Activated CD8-positive, alpha-beta T cell treated with anti-CD3 and anti-CD28 coated beads, Interleukin-2, amount 10 ng/mL, durations not matched to agents 7 days and 5 days (primary cell): ENCODE measurements around the gene PGBD5. TPM values are rescaled to one million over a fixed set of nuclear protein-coding genes. Genes with fewer than 3 reads are reported as not detected.

Experiments used
- ATAC-seq: fragments of 150-1000 bp; cut with Tn5 transposase; one replicate; pipeline ENCODE4 v1.10.0; 2021; ENCODE audit warnings: moderate library complexity
- CTCF ChIA-PET: fragments of 350-600 bp; sonication (Branson Sonifier 250); formaldehyde crosslinking; loops from one replicate; lab custom pipeline; 2021; ENCODE audit warnings: antibody characterized with exemption; lab: Charles Lee
- POLR2A ChIA-PET: fragments of 350-600 bp; sonication (Branson Sonifier 250); formaldehyde crosslinking; loops from one replicate; lab custom pipeline; 2021; ENCODE audit warnings: antibody characterized with exemption; lab: Charles Lee
- DNase-seq: peaks from one replicate; pipeline ENCODE4 v3.0.0-alpha.2; 2020
- H3K27ac Mint-ChIP-seq: one replicate; pipeline ENCODE4 v1.8.0; 2021; ENCODE audit warnings: mild to moderate bottlenecking, mixed read lengths
- H3K27me3 Mint-ChIP-seq: one replicate; pipeline ENCODE4 v1.8.0; 2021; ENCODE audit warnings: low read depth, mixed read lengths
- H3K36me3 Mint-ChIP-seq: one replicate; pipeline ENCODE4 v1.8.0; 2021; ENCODE audit warnings: low read depth, mixed read lengths
- H3K4me1 Mint-ChIP-seq: one replicate; pipeline ENCODE4 v1.8.0; 2021; ENCODE audit warnings: low read depth, mixed read lengths
- H3K4me3 Mint-ChIP-seq: one replicate; pipeline ENCODE4 v1.8.0; 2021; ENCODE audit warnings: mild to moderate bottlenecking, mixed read lengths
- H3K9me3 Mint-ChIP-seq: one replicate; pipeline ENCODE4 v1.8.0; 2022; ENCODE audit warnings: mixed read lengths; ENCODE audit not compliant: insufficient read depth
- total RNA-seq, 2 experiments: library from RNA; stranded (reverse); gene quantifications; one replicate each; pipeline ENCODE4 v1.2.3, GENCODE V29; 2021

The PGBD5 gene
- total RNA-seq, 2 experiments from 2014 or later = not detected

- H3K4me1 Mint-ChIP-seq = no peaks in the 10 kb centered on the region
- H3K9me3 Mint-ChIP-seq = peaks cover 11% of the 10 kb centered on the region
- H3K27ac Mint-ChIP-seq = no peak overlapping the region
- POLR2A ChIA-PET = no interaction called here
- no peaks in the 10 kb centered on the region for H3K36me3 Mint-ChIP-seq
- no peak for ATAC-seq
- no peak overlapping the region for H3K4me3 Mint-ChIP-seq
- DNase-seq = no peak
- CTCF ChIA-PET = no interaction called here
- H3K27me3 Mint-ChIP-seq = peaks cover 8% of the 10 kb centered on the region
Measured at GRCh38 chr1:230381585-230381984, 44.5 kb downstream of the PGBD5 start.

GRCh38 chr1:230381049-230381467 is 45.1 kb downstream of the PGBD5 start:
- no peak overlapping the region for H3K4me3 Mint-ChIP-seq
- H3K27me3 Mint-ChIP-seq = peaks cover 8% of the 10 kb centered on the region
- POLR2A ChIA-PET = no interaction called here
- no peaks in the 10 kb centered on the region for H3K4me1 Mint-ChIP-seq
- peaks cover 11% of the 10 kb centered on the region for H3K9me3 Mint-ChIP-seq
- ATAC-seq (no peak), DNase-seq (no peak)
- CTCF ChIA-PET = no interaction called here
- no peaks in the 10 kb centered on the region for H3K36me3 Mint-ChIP-seq
- no peak overlapping the region for H3K27ac Mint-ChIP-seq

GRCh38 chr1:230379928-230380327 is 46.2 kb downstream of the PGBD5 start:
- H3K36me3 Mint-ChIP-seq = no peaks in the 10 kb centered on the region
- no peak for DNase-seq
- no peak for ATAC-seq
- H3K27ac Mint-ChIP-seq = no peak overlapping the region
- H3K4me1 Mint-ChIP-seq = no peaks in the 10 kb centered on the region
- ChIA-PET CTCF (no interaction called here), POLR2A (no interaction called here)
- no peak overlapping the region for H3K4me3 Mint-ChIP-seq
- peaks cover 6% of the 10 kb centered on the region for H3K27me3 Mint-ChIP-seq
- peaks cover 11% of the 10 kb centered on the region for H3K9me3 Mint-ChIP-seq

- no peak overlapping the region for H3K27ac Mint-ChIP-seq
- CTCF ChIA-PET = no interaction called here
- H3K4me3 Mint-ChIP-seq = no peak overlapping the region
- POLR2A ChIA-PET = no interaction called here
- H3K9me3 Mint-ChIP-seq = peaks cover 11% of the 10 kb centered on the region
- ATAC-seq (no peak), DNase-seq (no peak)
- H3K27me3 Mint-ChIP-seq = peaks cover 3% of the 10 kb centered on the region
- no peaks in the 10 kb centered on the region for H3K4me1 Mint-ChIP-seq
- no peaks in the 10 kb centered on the region for H3K36me3 Mint-ChIP-seq
Measured at GRCh38 chr1:230379462-230379861, 46.7 kb downstream of the PGBD5 start.

GRCh38 chr1:230377851-230378250 is 48.3 kb downstream of the PGBD5 start:
- ChIA-PET POLR2A (no interaction called here), CTCF (no interaction called here)
- DNase-seq (no peak), ATAC-seq (no peak)
- no peaks in the 10 kb centered on the region for H3K4me1 Mint-ChIP-seq
- peaks cover 11% of the 10 kb centered on the region for H3K9me3 Mint-ChIP-seq
- no peaks in the 10 kb centered on the region for H3K27me3 Mint-ChIP-seq
- H3K4me3 Mint-ChIP-seq = no peak overlapping the region
- H3K36me3 Mint-ChIP-seq = no peaks in the 10 kb centered on the region
- no peak overlapping the region for H3K27ac Mint-ChIP-seq

- no peaks in the 10 kb centered on the region for H3K4me1 Mint-ChIP-seq
- ATAC-seq = no peak
Measured at GRCh38 chr1:230377324-230377723, 48.8 kb downstream of the PGBD5 start.

GRCh38 chr1:230376296-230376695 is 49.8 kb downstream of the PGBD5 start:
- Mint-ChIP-seq H3K27ac (no peak overlapping the region), H3K9me3 (peaks cover 11% of the 10 kb centered on the region), H3K4me1 (no peaks in the 10 kb centered on the region), H3K4me3 (no peak overlapping the region), H3K36me3 (no peaks in the 10 kb centered on the region), H3K27me3 (peaks cover 5% of the 10 kb centered on the region)
- DNase-seq = no peak
- no peak for ATAC-seq
- ChIA-PET CTCF (no interaction called here), POLR2A (no interaction called here)

More at GRCh38 chr1:230377324-230377723, 48.8 kb downstream of the PGBD5 start:
- H3K27me3 Mint-ChIP-seq = peaks cover 2% of the 10 kb centered on the region
- no peak overlapping the region for H3K4me3 Mint-ChIP-seq
- POLR2A ChIA-PET = no interaction called here
- CTCF ChIA-PET = no interaction called here
- H3K27ac Mint-ChIP-seq = no peak overlapping the region
- peaks cover 11% of the 10 kb centered on the region for H3K9me3 Mint-ChIP-seq
- DNase-seq = no peak
- H3K36me3 Mint-ChIP-seq = no peaks in the 10 kb centered on the region

GRCh38 chr1:230375780-230376179 is 50.4 kb downstream of the PGBD5 start:
- no peak overlapping the region for H3K27ac Mint-ChIP-seq
- H3K4me3 Mint-ChIP-seq = no peak overlapping the region
- H3K4me1 Mint-ChIP-seq = no peaks in the 10 kb centered on the region
- CTCF ChIA-PET = no interaction called here
- ATAC-seq = no peak
- no peaks in the 10 kb centered on the region for H3K36me3 Mint-ChIP-seq
- DNase-seq = no peak
- POLR2A ChIA-PET = no interaction called here
- peaks cover 11% of the 10 kb centered on the region for H3K9me3 Mint-ChIP-seq
- peaks cover 5% of the 10 kb centered on the region for H3K27me3 Mint-ChIP-seq

GRCh38 chr1:230375147-230375546 is 51.0 kb downstream of the PGBD5 start:
- DNase-seq (no peak), ATAC-seq (no peak)
- POLR2A ChIA-PET = no interaction called here
- no peaks in the 10 kb centered on the region for H3K36me3 Mint-ChIP-seq
- H3K27ac Mint-ChIP-seq = no peak overlapping the region
- H3K4me1 Mint-ChIP-seq = no peaks in the 10 kb centered on the region
- peaks cover 11% of the 10 kb centered on the region for H3K9me3 Mint-ChIP-seq
- peaks cover 5% of the 10 kb centered on the region for H3K27me3 Mint-ChIP-seq
- CTCF ChIA-PET = no interaction called here
- no peak overlapping the region for H3K4me3 Mint-ChIP-seq

GRCh38 chr1:230371923-230372703 is 54.0 kb downstream of the PGBD5 start:
- Mint-ChIP-seq H3K4me1 (no peaks in the 10 kb centered on the region), H3K27ac (no peak overlapping the region)

GRCh38 chr1:230370109-230370508 is 56.0 kb downstream of the PGBD5 start:
- DNase-seq = no peak
- ATAC-seq = no peak
- no peak overlapping the region for H3K27ac Mint-ChIP-seq
- peaks cover 10% of the 10 kb centered on the region for H3K27me3 Mint-ChIP-seq
- H3K4me1 Mint-ChIP-seq = no peaks in the 10 kb centered on the region
- no peaks in the 10 kb centered on the region for H3K9me3 Mint-ChIP-seq
- ChIA-PET CTCF (no interaction called here), POLR2A (no interaction called here)
- H3K36me3 Mint-ChIP-seq = no peaks in the 10 kb centered on the region
- no peak overlapping the region for H3K4me3 Mint-ChIP-seq

More at GRCh38 chr1:230371923-230372703, 54.0 kb downstream of the PGBD5 start:
- H3K27me3 Mint-ChIP-seq = peaks cover 5% of the 10 kb centered on the region
- H3K4me3 Mint-ChIP-seq = no peak overlapping the region
- POLR2A ChIA-PET = no interaction called here
- DNase-seq (no peak), ATAC-seq (no peak)
- no peaks in the 10 kb centered on the region for H3K36me3 Mint-ChIP-seq
- H3K9me3 Mint-ChIP-seq = no peaks in the 10 kb centered on the region
- CTCF ChIA-PET = no interaction called here

- CTCF ChIA-PET = no interaction called here
- no peaks in the 10 kb centered on the region for H3K4me1 Mint-ChIP-seq
- ATAC-seq = no peak
- no peaks in the 10 kb centered on the region for H3K9me3 Mint-ChIP-seq
- no peak overlapping the region for H3K27ac Mint-ChIP-seq
- no peak for DNase-seq
- H3K36me3 Mint-ChIP-seq = no peaks in the 10 kb centered on the region
- POLR2A ChIA-PET = no interaction called here
- peaks cover 10% of the 10 kb centered on the region for H3K27me3 Mint-ChIP-seq
- no peak overlapping the region for H3K4me3 Mint-ChIP-seq
Measured at GRCh38 chr1:230368871-230369270, 57.3 kb downstream of the PGBD5 start.
